Adrenal gland (tissue), 5 donors: ENCODE measurements around the gene DUSP22.

Experiments
- CTCF ChIP-seq, 6 experiments: fragments of 450-650 bp in 4 of 6; fragments of 200-600 bp in 2 of 6; sonication (generic) in 1 of 6; IDR thresholded peaks; 1 replicate in 5 of 6; 2 replicates in 1 of 6; pipeline versions ENCODE4 v1.5.1 to v1.8.0; 2016 to 2021; ENCODE audit warnings: antibody characterized with exemption in 6 of 6, mild to moderate bottlenecking in 2 of 6, moderate library complexity in 1 of 6
- POLR2A ChIP-seq, 2 donors: fragments of 450-650 bp; IDR thresholded peaks; one replicate each; pipeline ENCODE4 v1.6.1; 2017; ENCODE audit warnings: antibody characterized with exemption in 2 of 2, mild to moderate bottlenecking in 2 of 2, moderate library complexity in 1 of 2
- donor health status: DM: no; HTN: no; CAD: no.

DNA sequence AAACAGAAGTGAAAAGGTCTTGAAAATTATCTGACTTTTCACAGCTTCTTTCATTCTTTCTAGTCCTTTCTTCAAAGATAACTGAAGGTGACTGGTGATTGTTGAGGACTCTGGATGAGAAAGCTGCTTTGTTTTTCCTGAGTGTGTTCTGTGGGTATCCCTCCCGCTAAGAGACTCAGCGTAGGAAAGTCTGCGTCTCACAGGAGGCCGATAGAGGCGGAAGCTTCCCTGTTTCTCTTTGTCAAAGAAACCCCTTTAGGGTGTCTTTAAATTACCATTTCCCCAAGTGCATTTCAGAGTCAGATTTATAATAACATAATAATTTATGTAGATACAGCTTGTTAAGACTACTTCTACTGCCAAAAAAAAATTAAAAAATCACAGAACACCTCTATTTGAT lies 68.1 kb downstream of the DUSP22 start:
- no peak for TF ChIP-seq CTCF (IDR thresholded peaks at IDR 0.05)
- TF ChIP-seq POLR2A (IDR thresholded peaks at IDR 0.05), result no peak
